ENCODE results near the gene GGT1.
"Not testable (repeated sequence)": the region's sequence is repeated elsewhere in the genome, so short reads cannot be mapped to it uniquely, and the experiment has no call there.

Gene GGT1

GRCh38 chr22:24584166-24584790 is 18.7 kb upstream of the GGT1 start:
- no peak for DNase-seq

GRCh38 chr22:24584871-24585411 is 18.1 kb upstream of the GGT1 start:
- no peak for DNase-seq

- DNase-seq = no peak
Measured at GRCh38 chr22:24585461-24585860, 17.5 kb upstream of the GGT1 start.

- no peak for DNase-seq
Measured at GRCh38 chr22:24585927-24586546, 17.0 kb upstream of the GGT1 start.

- DNase-seq = no peak
Measured at GRCh38 chr22:24587251-24587650, 15.7 kb upstream of the GGT1 start.

- DNase-seq = no peak
Measured at GRCh38 chr22:24587948-24588347, 15.0 kb upstream of the GGT1 start.

GRCh38 chr22:24588381-24588756 is 14.6 kb upstream of the GGT1 start:
- DNase-seq = no peak

GRCh38 chr22:24588757-24589481 is 14.1 kb upstream of the GGT1 start:
- no peak for DNase-seq

GRCh38 chr22:24589518-24590030 is 13.4 kb upstream of the GGT1 start:
- DNase-seq = no peak

GRCh38 chr22:24590596-24591173 is 12.3 kb upstream of the GGT1 start:
- DNase-seq = no peak

- DNase-seq = no peak
Measured at GRCh38 chr22:24591286-24591830, 11.6 kb upstream of the GGT1 start.

- DNase-seq = no peak
Measured at GRCh38 chr22:24592058-24592850, 10.7 kb upstream of the GGT1 start.

- DNase-seq = peak; percentile 80
Measured at GRCh38 chr22:24592851-24593558, 10.0 kb upstream of the GGT1 start, which contains the start of gene LRRC75B. Gene LRRC75B, minus strand, starts transcription at chr22:24593073. Its CDS starts 34 bp downstream, at chr22:24593039.

- not testable (repeated sequence) for DNase-seq
Measured at GRCh38 chr22:24593559-24593835, 9.5 kb upstream of the GGT1 start.

- DNase-seq = no peak
Measured at GRCh38 chr22:24593836-24594568, 9.0 kb upstream of the GGT1 start.

- DNase-seq = no peak
Measured at GRCh38 chr22:24594569-24595120, 8.3 kb upstream of the GGT1 start.

GRCh38 chr22:24595228-24595627 is 7.8 kb upstream of the GGT1 start:
- DNase-seq = no peak

- DNase-seq = no peak
Measured at GRCh38 chr22:24595863-24596262, 7.1 kb upstream of the GGT1 start.

- not testable (repeated sequence) for DNase-seq
Measured at GRCh38 chr22:24597076-24597475, 5.9 kb upstream of the GGT1 start.

- DNase-seq = no peak
Measured at GRCh38 chr22:24599514-24599913, 3.5 kb upstream of the GGT1 start.

All from suppressor macrophage treated with lipopolysaccharide for 4 hours (primary cell).